Neural cell (in vitro differentiated cells): Measurements from ENCODE around the gene CYP26A1.

Experiments used
- CTCF ChIP-seq: fragments of 450-650 bp; IDR thresholded peaks from 2 replicates; pipeline ENCODE4 v1.5.1; 2014; ENCODE audit warnings: antibody characterized with exemption, mild to moderate bottlenecking, moderate library complexity; ENCODE audit not compliant: poor library complexity, severe bottlenecking
- EP300 ChIP-seq: fragments of 450-650 bp; conservative IDR thresholded peaks from 2 replicates; pipeline ENCODE4 v1.6.1; 2014; ENCODE audit warnings: antibody characterized with exemption, mild to moderate bottlenecking, moderate library complexity; ENCODE audit not compliant: poor library complexity, severe bottlenecking

- TF ChIP-seq CTCF (no peak), EP300 (no peak)
Observed at GRCh38 chr10:93059975-93060886, 13.5 kb upstream of the CYP26A1 start, which contains the start of gene CYP26C1.
